Memory B cell (primary cell): ENCODE measurements around the gene OR6C74.

Experiments
- ATAC-seq: fragments of 150-1000 bp; cut with Tn5 transposase; 2 replicates; pipeline ENCODE4 v1.10.0; 2021; ENCODE audit warnings: low read depth, mild to moderate bottlenecking, moderate library complexity
- DNase-seq, 2 donors: peaks; one replicate each; pipeline ENCODE4 v3.0.0; 2022; ENCODE audit warnings: low spot score in 2 of 2
- H3K27ac Mint-ChIP-seq: one replicate; pipeline ENCODE4 v1.8.0; 2022; ENCODE audit warnings: mild to moderate bottlenecking, moderate library complexity, mixed read lengths
- H3K27me3 Mint-ChIP-seq: one replicate; pipeline ENCODE4 v1.8.0; 2022; ENCODE audit warnings: mixed read lengths
- H3K36me3 Mint-ChIP-seq: one replicate; pipeline ENCODE4 v1.8.0; 2022; ENCODE audit warnings: mild to moderate bottlenecking, mixed read lengths
- H3K4me1 Mint-ChIP-seq: one replicate; pipeline ENCODE4 v1.8.0; 2022; ENCODE audit warnings: mixed read lengths
- H3K4me3 Mint-ChIP-seq: one replicate; pipeline ENCODE4 v1.8.0; 2022; ENCODE audit warnings: mild to moderate bottlenecking, moderate library complexity, mixed read lengths
- H3K9me3 Mint-ChIP-seq: one replicate; pipeline ENCODE4 v1.8.0; 2022; ENCODE audit warnings: mixed read lengths

OR6C74 gene

DNA sequence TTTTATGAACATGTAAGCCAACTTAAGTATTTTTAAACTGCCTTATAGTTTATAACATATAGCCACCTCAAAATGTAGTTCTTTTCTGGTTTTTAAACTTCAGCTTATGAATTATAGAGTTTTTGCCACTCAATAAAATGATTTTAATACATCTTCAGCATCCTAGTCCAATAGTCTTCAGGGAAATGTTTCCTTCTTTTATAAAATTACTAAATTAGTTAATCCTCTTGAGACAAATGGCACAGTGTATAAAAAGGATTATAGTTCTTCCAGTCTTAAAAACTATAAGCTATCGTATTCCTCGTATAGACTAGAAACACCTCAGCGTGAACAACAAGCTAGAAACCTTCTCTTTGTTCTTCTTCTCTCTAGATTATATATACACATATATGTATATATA lies at the start of gene OR6C74:
Gene OR6C74, plus strand, starts transcription at position 301 of the 400 bp plus-strand sequence. CDS start 2,679 bp downstream, outside the sequence.
- no peak for ATAC-seq
- H3K36me3 Mint-ChIP-seq, result no peaks in the 10 kb centered on the region
- H3K27me3 Mint-ChIP-seq, result peaks cover 3% of the 10 kb centered on the region
- no peak within 1 kb of the TSS for H3K4me3 Mint-ChIP-seq
- no peaks in the 10 kb centered on the region for H3K4me1 Mint-ChIP-seq
- no peak for DNase-seq
- H3K27ac Mint-ChIP-seq, result no peak within 1 kb of the TSS
- H3K9me3 Mint-ChIP-seq, result no peaks in the 10 kb centered on the region

DNA sequence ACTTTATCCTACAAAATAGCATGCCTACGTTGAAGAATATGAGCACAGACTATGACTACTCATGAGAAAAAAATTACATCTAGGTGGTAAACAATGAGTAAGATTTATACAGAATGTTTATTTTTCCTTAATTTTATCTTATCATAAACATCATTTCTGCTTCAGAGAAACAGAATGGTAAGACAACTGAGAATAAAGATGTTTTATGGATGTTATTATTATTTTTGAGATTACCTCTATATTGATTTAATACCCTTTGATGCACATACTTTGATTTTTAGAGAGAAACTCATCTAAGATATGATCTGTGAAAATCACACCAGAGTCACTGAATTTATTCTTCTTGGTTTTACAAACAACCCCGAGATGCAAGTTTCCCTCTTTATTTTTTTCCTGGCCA lies 23.7 kb upstream of the OR6C74 start, which contains the start of gene OR10A7:
Gene OR10A7, plus strand, starts transcription at position 301 of the 400 bp plus-strand sequence. Its CDS starts 0 bp downstream, at position 301.
- no peak for DNase-seq
- Mint-ChIP-seq H3K27ac (no peak within 1 kb of the TSS), H3K4me3 (no peak within 1 kb of the TSS), H3K27me3 (peaks cover 6% of the 10 kb centered on the region), H3K9me3 (peaks cover 2% of the 10 kb centered on the region), H3K4me1 (no peaks in the 10 kb centered on the region), H3K36me3 (no peaks in the 10 kb centered on the region)
- no peak for ATAC-seq

DNA sequence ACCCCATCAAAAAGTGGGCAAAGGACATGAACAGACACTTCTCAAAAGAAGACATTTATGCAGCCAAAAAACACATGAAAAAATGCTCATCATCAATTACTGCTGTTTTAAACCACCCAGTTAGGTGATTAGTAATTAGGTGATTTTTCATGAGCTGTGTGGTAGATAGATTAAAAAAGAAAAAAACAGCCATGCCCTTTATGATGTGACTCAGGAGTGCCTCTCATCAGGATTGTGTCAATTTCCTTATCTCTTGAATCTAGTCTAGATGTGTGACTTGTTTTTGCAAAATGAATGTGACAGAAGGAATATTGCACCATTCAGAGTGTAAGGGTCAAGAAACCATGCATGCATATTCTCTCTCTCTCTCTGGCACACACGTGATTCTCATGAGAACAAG lies 17.9 kb upstream of the OR6C74 start:
- H3K9me3 Mint-ChIP-seq, result peaks cover 2% of the 10 kb centered on the region
- peaks cover 8% of the 10 kb centered on the region for H3K27me3 Mint-ChIP-seq
- ATAC-seq (no peak), DNase-seq (no peak)
- H3K27ac Mint-ChIP-seq, result no peak overlapping the region
- H3K4me3 Mint-ChIP-seq, result no peak overlapping the region
- H3K36me3 Mint-ChIP-seq, result no peaks in the 10 kb centered on the region
- H3K4me1 Mint-ChIP-seq, result no peaks in the 10 kb centered on the region

DNA sequence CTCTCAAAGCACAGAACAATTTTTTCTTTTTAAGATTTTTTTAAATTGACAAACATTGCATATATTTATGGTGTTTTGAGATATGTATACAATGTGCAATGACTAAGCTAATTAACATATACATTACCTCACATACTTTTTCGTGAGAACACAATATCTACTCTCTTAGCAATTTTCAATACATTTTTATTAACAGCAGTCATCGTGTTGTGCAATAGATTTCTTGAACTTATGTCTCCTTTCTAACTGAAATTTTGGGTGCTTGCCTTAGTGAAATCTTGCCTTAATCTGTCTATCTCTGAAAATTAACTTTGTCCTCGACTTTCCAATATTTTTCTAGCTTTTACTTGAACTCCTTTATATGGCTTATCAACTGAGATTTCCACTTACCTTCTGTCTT lies 16.8 kb upstream of the OR6C74 start:
- H3K36me3 Mint-ChIP-seq, result no peaks in the 10 kb centered on the region

DNA sequence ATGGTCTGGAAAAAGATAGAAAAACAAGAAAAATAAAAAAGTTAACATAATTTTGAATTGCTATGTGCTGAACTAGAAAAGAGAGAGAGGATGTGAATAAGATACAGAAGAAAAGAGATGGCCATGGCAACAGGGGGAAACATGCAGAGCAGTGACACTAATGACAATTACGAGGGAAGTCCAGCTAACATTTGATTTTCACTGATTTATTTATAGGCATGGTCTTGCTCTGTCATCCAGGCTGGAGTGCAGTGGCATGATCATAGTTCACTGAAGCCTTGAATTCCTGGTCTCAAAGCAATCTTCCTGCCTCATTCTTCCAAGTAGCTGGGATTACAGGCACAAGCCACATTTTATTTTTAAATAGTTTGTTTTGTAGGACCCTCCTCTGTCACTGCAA lies 1.8 kb downstream of the OR6C74 start:
- Mint-ChIP-seq H3K4me1 (no peaks in the 10 kb centered on the region), H3K9me3 (no peaks in the 10 kb centered on the region), H3K36me3 (no peaks in the 10 kb centered on the region), H3K4me3 (no peak overlapping the region), H3K27ac (no peak overlapping the region), H3K27me3 (peaks cover 6% of the 10 kb centered on the region)
- DNase-seq (no peak), ATAC-seq (no peak)

More for the DNA sequence above, 16.8 kb upstream of the OR6C74 start:
- Mint-ChIP-seq H3K9me3 (peaks cover 2% of the 10 kb centered on the region), H3K4me1 (no peaks in the 10 kb centered on the region), H3K4me3 (no peak overlapping the region), H3K27me3 (peaks cover 6% of the 10 kb centered on the region), H3K27ac (no peak overlapping the region)
- DNase-seq (no peak), ATAC-seq (no peak)

DNA sequence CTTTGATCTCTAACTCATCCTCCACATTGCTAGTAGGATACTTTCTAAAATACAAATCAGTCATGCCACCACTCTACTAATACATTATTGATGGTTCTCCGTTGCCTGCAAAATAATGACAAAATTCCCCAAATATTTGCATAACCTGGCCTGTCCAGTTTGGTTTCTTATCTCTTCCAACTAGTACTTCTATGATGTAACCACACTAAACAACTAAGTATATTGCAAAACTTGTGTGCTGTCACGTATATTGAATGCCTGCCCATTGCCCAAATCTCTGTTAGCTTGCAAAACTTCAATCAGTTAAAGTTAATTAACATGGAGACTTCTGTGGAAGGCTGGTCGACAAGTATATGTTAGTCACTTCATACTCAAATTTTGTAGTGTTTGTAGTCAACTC lies 6.5 kb downstream of the OR6C74 start:
- no peak overlapping the region for H3K27ac Mint-ChIP-seq
- no peaks in the 10 kb centered on the region for H3K36me3 Mint-ChIP-seq
- DNase-seq, result no peak
- no peak overlapping the region for H3K4me3 Mint-ChIP-seq
- no peaks in the 10 kb centered on the region for H3K4me1 Mint-ChIP-seq
- H3K9me3 Mint-ChIP-seq, result no peaks in the 10 kb centered on the region
- H3K27me3 Mint-ChIP-seq, result peaks cover 6% of the 10 kb centered on the region
- no peak for ATAC-seq

DNA sequence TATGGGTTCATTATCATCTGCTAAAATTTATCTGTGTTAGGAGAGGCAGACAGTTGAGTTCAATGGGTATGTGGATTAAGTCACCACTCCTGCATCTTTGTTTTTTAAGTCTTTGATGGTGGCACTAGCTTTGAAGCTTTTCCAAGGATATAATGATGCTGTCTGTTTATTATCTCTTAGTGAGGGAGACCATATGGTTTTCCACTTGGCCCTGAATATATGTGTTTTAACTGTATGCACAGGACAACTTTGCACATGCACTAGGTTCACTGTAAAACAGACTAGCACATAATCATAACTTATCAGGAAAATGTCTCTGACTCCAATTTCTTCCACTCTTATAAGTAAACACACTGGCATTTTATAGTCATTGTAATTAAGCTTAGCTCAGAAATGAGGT lies 8.9 kb downstream of the OR6C74 start:
- DNase-seq (no peak), ATAC-seq (no peak)
- H3K4me3 Mint-ChIP-seq, result no peak overlapping the region
- peaks cover 2% of the 10 kb centered on the region for H3K27me3 Mint-ChIP-seq
- no peak overlapping the region for H3K27ac Mint-ChIP-seq
- no peaks in the 10 kb centered on the region for H3K36me3 Mint-ChIP-seq
- H3K4me1 Mint-ChIP-seq, result no peaks in the 10 kb centered on the region
- no peaks in the 10 kb centered on the region for H3K9me3 Mint-ChIP-seq

DNA sequence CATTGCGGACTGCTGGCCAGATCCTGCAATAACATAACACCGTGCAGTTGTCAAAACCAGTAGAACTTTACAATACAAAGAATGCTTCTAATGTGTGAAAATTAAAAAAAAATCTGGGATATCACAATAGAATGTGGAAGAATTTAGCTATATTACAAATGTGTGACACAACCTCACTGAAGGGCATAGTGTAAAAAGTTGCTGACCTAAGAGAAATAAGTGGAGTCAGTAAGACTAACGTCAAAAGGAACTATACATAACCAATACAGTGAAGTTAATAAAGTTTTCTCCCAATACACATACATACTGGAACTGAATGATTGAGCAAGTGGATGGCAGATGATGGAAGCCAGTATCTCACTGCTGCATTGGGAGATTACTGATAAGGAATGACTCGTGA lies 12.4 kb downstream of the OR6C74 start:
- H3K4me1 Mint-ChIP-seq, result no peaks in the 10 kb centered on the region
- H3K36me3 Mint-ChIP-seq, result no peaks in the 10 kb centered on the region
- H3K4me3 Mint-ChIP-seq, result no peak overlapping the region
- no peak overlapping the region for H3K27ac Mint-ChIP-seq
- H3K9me3 Mint-ChIP-seq, result no peaks in the 10 kb centered on the region
- no peak for ATAC-seq
- H3K27me3 Mint-ChIP-seq, result no peaks in the 10 kb centered on the region
- DNase-seq, result no peak

DNA sequence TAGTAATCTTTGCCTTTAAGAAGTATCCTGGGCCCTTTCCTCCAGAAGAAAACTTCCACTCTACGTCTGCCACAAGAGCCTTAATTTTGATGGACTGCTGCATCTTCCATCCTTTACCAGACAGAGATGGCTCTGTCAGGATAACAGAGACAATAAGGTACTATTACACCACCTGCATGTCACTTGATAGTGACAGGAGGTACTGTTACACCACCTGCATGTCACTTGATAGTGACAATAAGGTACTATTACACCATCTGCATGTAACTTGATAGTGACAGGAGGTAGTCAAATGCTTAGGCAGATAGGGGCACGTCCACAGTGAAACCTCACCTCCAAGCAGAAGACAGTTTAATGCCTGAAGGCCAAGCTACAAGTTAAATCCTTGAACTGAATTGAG lies 13.9 kb downstream of the OR6C74 start:
- Mint-ChIP-seq H3K4me1 (no peaks in the 10 kb centered on the region), H3K4me3 (no peak overlapping the region), H3K27ac (no peak overlapping the region), H3K36me3 (no peaks in the 10 kb centered on the region), H3K27me3 (no peaks in the 10 kb centered on the region), H3K9me3 (no peaks in the 10 kb centered on the region)
- ATAC-seq (no peak), DNase-seq (no peak)

DNA sequence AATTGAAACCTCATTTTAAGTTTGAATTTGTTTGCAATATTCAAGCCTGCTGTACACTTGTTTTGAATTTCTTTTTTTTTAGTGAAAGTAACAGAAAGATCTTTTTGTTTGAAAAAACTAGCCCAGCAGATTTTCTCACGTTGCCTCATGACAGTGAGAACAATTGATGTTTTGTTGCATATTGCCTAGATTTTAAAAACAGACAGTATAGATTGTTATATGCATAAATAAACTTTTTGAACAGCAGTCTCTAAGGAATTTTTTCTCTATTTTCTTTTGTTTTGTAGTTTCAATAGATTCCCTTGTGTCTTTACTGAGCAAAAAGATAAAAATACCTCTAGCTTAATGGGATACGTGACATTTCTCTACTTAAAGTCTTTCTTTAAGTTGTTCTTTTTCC lies 36.6 kb downstream of the OR6C74 start:
- no peak overlapping the region for H3K27ac Mint-ChIP-seq

DNA sequence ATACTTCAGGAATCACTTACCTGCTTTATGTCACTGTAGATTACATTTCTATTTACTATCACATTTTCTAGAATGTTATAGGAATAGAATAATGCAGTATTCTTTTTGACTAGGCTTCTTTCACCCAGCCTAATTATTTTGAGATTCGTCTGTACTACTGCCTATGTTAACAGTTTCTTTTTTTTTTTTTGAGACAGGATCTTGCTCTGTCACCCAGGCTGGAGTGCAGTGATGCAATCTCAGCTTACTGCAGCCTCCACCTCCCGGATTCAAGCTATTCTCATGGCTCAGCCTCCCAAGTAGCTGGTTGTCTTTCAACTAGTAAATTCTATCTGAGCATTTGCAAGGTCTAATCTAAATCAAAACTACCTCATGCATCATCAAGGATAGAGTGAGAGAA lies 45.6 kb downstream of the OR6C74 start:
- DNase-seq (no peak), ATAC-seq (no peak)
- Mint-ChIP-seq H3K9me3 (no peaks in the 10 kb centered on the region), H3K36me3 (no peaks in the 10 kb centered on the region), H3K4me3 (no peak overlapping the region), H3K27me3 (peaks cover 3% of the 10 kb centered on the region), H3K27ac (no peak overlapping the region), H3K4me1 (no peaks in the 10 kb centered on the region)

More for the DNA sequence above, 36.6 kb downstream of the OR6C74 start:
- peaks cover 2% of the 10 kb centered on the region for H3K36me3 Mint-ChIP-seq
- H3K27me3 Mint-ChIP-seq, result peaks cover 7% of the 10 kb centered on the region
- no peaks in the 10 kb centered on the region for H3K9me3 Mint-ChIP-seq
- no peaks in the 10 kb centered on the region for H3K4me1 Mint-ChIP-seq
- no peak overlapping the region for H3K4me3 Mint-ChIP-seq
- ATAC-seq, result no peak
- DNase-seq, result no peak
